HAP-1 (cell line): ENCODE data around the gene CLDN6.
"Not testable (repeated sequence)": the region's sequence is repeated elsewhere in the genome, so short reads cannot be mapped to it uniquely, and the experiment has no call there.

Experiments used
- DNase-seq, 2 experiments: peaks; one replicate each; pipeline ENCODE4 v3.0.0-alpha.2; 2016 to 2020; ENCODE audit warnings: low spot score in 2 of 2
- H3K27me3 ChIP-seq: fragments of 250-450 bp; sonication (Bioruptor Pico); 2 replicates; pipeline ENCODE4 v1.5.1; 2020; ENCODE audit warnings: low read depth, mild to moderate bottlenecking, moderate library complexity
- H3K36me3 ChIP-seq: fragments of 250-450 bp; sonication (Bioruptor Pico); replicated peaks from 2 replicates; pipeline ENCODE4 v1.5.1; 2020; ENCODE audit warnings: mild to moderate bottlenecking
- H3K4me1 ChIP-seq: fragments of 250-450 bp; sonication (Bioruptor Pico); 2 replicates; pipeline ENCODE4 v1.5.1; 2020; ENCODE audit warnings: mild to moderate bottlenecking
- H3K4me3 ChIP-seq: fragments of 250-450 bp; sonication (Bioruptor Pico); 2 replicates; pipeline ENCODE4 v1.5.1; 2020; ENCODE audit warnings: mild to moderate bottlenecking, moderate library complexity
- H3K9me3 ChIP-seq: fragments of 250-450 bp; sonication (Bioruptor Pico); 2 replicates; pipeline ENCODE4 v1.5.1; 2020; ENCODE audit warnings: mild to moderate bottlenecking, moderate library complexity
- in situ Hi-C: fragments of 300-500 bp; cut with MboI; formaldehyde crosslinking; loops from 3 replicates; pipeline ENCODE4 v1.14.3; 2020; ENCODE audit warnings: low sequenced_read_pairs, inconsistent platforms, mixed read lengths

CLDN6 gene

GRCh38 chr16:3057181-3058138 is 39.5 kb upstream of the CLDN6 start:
- Histone ChIP-seq H3K27me3 (no peaks in the 10 kb centered on the region), H3K36me3 (no peaks in the 10 kb centered on the region; the same call in 1 of the 2 replicates), H3K4me1 (peaks cover 10% of the 10 kb centered on the region), H3K9me3 (no peaks in the 10 kb centered on the region), H3K4me3 (peak overlapping the region; percentile 92)
- no peak for DNase-seq
- in situ Hi-C loops, result no loop called here

DNA sequence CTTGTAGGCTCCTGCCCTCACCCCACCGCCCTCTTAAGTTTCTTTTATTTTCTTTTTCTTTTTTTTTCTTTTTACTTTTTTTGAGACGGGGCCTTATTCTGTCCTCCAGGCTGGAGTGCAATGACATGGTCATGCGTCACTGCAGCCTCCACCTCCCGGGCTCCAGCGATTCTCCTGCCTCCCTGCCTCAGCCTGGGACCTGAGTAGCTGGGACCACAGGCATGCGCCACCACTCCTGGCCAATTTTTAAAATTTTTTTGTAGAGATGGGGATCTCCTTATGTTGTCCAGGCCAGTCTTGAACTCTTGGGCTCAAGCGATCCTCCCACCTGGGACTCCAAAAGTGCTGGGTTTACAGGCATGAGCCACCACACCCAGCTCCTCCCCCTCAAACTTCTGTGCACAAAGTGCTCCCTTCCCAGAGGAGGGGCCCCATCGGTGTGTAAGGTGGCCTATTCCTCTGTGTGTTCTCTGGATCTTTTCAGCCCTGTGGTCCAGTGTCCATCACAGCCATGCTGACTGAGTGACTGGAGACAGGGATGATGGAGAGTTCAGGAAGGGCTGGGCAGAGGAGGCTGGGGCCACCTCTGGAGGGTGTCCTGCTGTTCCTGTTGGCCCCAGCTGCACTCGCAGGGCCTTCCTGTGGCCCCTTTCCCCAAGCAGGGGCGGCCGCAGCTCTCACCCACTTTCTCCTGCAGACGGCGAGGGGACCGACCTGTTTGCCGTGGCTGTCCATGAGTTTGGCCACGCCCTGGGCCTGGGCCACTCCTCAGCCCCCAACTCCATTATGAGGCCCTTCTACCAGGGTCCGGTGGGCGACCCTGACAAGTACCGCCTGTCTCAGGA is 38.6 kb upstream of the CLDN6 start:
- Histone ChIP-seq H3K27me3 (no peaks in the 10 kb centered on the region), H3K4me3 (no peak overlapping the region), H3K4me1 (peaks cover 10% of the 10 kb centered on the region), H3K9me3 (no peaks in the 10 kb centered on the region), H3K36me3 (no peaks in the 10 kb centered on the region; the same call in 1 of the 2 replicates)
- in situ Hi-C loops, result no loop called here
- DNase-seq, result no peak

GRCh38 chr16:3055734-3056115 is 37.7 kb upstream of the CLDN6 start:
- H3K4me3 ChIP-seq, H3K9me3 ChIP-seq, DNase-seq, H3K27me3 ChIP-seq, in situ Hi-C loops, H3K36me3 ChIP-seq: not testable (repeated sequence)
- H3K4me1 ChIP-seq, result peaks cover 10% of the 10 kb centered on the region

GRCh38 chr16:3054965-3055733 is 37.2 kb upstream of the CLDN6 start:
- H3K4me1 ChIP-seq, result peaks cover 7% of the 10 kb centered on the region
- no peak for DNase-seq
- in situ Hi-C loops, result no loop called here
- no peaks in the 10 kb centered on the region for H3K27me3 ChIP-seq
- H3K36me3 ChIP-seq, result no peaks in the 10 kb centered on the region; the same call in 1 of the 2 replicates
- H3K4me3 ChIP-seq, result no peak overlapping the region
- H3K9me3 ChIP-seq, result no peaks in the 10 kb centered on the region

- H3K36me3 ChIP-seq, H3K27me3 ChIP-seq, in situ Hi-C loops, DNase-seq, H3K9me3 ChIP-seq, H3K4me3 ChIP-seq, H3K4me1 ChIP-seq: not testable (repeated sequence)
These were observed 35.3 kb upstream of the CLDN6 start for GRCh38 chr16:3053330-3053710.

- H3K36me3 ChIP-seq, H3K27me3 ChIP-seq, in situ Hi-C loops, H3K4me3 ChIP-seq, H3K9me3 ChIP-seq, DNase-seq, H3K4me1 ChIP-seq: not testable (repeated sequence)
These were observed 34.8 kb upstream of the CLDN6 start for GRCh38 chr16:3052571-3053329.

GRCh38 chr16:3051494-3051893 is 33.5 kb upstream of the CLDN6 start:
- DNase-seq, result no peak
- no peaks in the 10 kb centered on the region for H3K9me3 ChIP-seq
- no peaks in the 10 kb centered on the region; the same call in 1 of the 2 replicates for H3K36me3 ChIP-seq
- no peaks in the 10 kb centered on the region for H3K4me1 ChIP-seq
- H3K27me3 ChIP-seq, result peaks cover 4% of the 10 kb centered on the region; the same call in 1 of the 2 replicates
- H3K4me3 ChIP-seq, result no peak overlapping the region
- in situ Hi-C loops, result no loop called here

DNA sequence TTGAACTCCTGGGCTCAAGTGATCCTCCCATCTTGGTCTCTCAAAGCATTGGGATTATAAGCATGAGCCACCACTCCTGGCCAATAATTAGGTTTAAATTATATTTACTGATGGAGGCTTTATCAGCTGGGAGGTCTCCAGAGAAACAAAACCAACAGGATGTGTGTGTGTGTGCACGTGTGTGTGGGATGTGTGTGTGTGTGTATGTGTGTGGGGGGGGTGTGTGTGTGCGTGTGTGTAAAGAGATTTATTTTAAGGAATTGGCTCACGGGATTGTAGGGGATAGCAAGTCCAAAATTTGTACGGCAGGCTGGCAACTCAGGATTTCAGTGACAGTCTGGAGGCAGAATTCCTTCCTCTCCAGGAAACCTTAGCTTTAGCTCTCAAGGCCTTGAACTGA is 33.0 kb upstream of the CLDN6 start:
- DNase-seq, result no peak
- Histone ChIP-seq H3K4me1 (no peaks in the 10 kb centered on the region), H3K27me3 (peaks cover 4% of the 10 kb centered on the region; the same call in 1 of the 2 replicates), H3K36me3 (no peaks in the 10 kb centered on the region; the same call in 1 of the 2 replicates), H3K9me3 (no peaks in the 10 kb centered on the region), H3K4me3 (no peak overlapping the region)
- in situ Hi-C loops, result no loop called here

- in situ Hi-C loops, result no loop called here
- H3K27me3 ChIP-seq, result peaks cover 4% of the 10 kb centered on the region; the same call in 1 of the 2 replicates
- no peaks in the 10 kb centered on the region for H3K9me3 ChIP-seq
- no peak overlapping the region for H3K4me3 ChIP-seq
- DNase-seq, result no peak
- no peaks in the 10 kb centered on the region; the same call in 1 of the 2 replicates for H3K36me3 ChIP-seq
- no peaks in the 10 kb centered on the region for H3K4me1 ChIP-seq
These were observed 32.5 kb upstream of the CLDN6 start for GRCh38 chr16:3050487-3050886.

- H3K4me3 ChIP-seq, result no peak overlapping the region
- peaks cover 4% of the 10 kb centered on the region; the same call in 1 of the 2 replicates for H3K27me3 ChIP-seq
These were observed 32.0 kb upstream of the CLDN6 start for GRCh38 chr16:3049921-3050481.

GRCh38 chr16:3047387-3047720 is 29.4 kb upstream of the CLDN6 start:
- no peaks in the 10 kb centered on the region for H3K36me3 ChIP-seq
- in situ Hi-C loops, result no loop called here
- H3K9me3 ChIP-seq, result no peaks in the 10 kb centered on the region
- peak overlapping the region; percentile 48; the same call in 1 of the 2 replicates for H3K4me3 ChIP-seq
- peaks cover 4% of the 10 kb centered on the region; the same call in 1 of the 2 replicates for H3K27me3 ChIP-seq
- peaks cover 2% of the 10 kb centered on the region; the same call in 1 of the 2 replicates for H3K4me1 ChIP-seq
- no peak for DNase-seq

More at GRCh38 chr16:3049921-3050481, 32.0 kb upstream of the CLDN6 start:
- Histone ChIP-seq H3K36me3 (no peaks in the 10 kb centered on the region; the same call in 1 of the 2 replicates), H3K4me1 (peaks cover 2% of the 10 kb centered on the region; the same call in 1 of the 2 replicates), H3K9me3 (no peaks in the 10 kb centered on the region)
- in situ Hi-C loops, result no loop called here
- DNase-seq, result no peak

DNA sequence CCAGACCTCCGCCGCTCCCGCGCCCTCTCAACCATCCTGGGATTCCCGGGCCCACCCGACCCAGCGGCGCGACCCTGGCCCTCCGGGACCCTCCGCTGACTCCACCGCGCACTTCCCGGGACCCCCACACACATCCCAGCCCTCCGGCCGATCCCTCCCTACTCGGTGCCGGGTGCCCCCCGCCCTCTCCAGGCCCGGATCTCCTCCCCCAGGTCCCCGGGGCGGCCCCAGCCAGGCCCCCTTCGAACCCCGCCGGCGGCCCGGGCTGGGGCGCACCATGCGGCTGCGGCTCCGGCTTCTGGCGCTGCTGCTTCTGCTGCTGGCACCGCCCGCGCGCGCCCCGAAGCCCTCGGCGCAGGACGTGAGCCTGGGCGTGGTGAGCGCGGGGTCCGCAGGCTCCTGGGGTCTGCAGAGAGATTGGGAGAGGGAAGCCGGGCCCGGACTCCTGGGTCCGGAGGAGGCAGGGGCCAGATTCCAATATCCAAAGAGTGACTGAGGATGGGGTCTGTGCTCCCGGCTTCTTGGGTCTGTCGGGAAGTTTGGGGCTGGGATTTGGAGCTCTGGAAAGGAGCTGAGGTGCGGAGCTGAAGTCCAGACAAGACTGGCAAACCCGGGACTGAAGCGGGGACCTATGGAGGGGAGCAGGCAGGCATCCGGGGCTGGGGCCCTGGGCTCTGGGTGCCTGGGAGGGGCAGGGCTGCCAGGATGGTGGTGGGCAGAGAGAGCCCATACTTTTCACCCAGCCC is 28.8 kb upstream of the CLDN6 start:
- DNase-seq, result no peak
- Histone ChIP-seq H3K9me3 (no peaks in the 10 kb centered on the region), H3K27me3 (peaks cover 4% of the 10 kb centered on the region; the same call in 1 of the 2 replicates), H3K4me1 (peaks cover 2% of the 10 kb centered on the region; the same call in 1 of the 2 replicates), H3K4me3 (peak overlapping the region; percentile 48), H3K36me3 (no peaks in the 10 kb centered on the region)
- in situ Hi-C loops, result no loop called here
